K562 (cell line): ENCODE data around the gene IGF2BP1. TPM values are rescaled to one million over a fixed set of nuclear protein-coding genes. Genes with fewer than 3 reads are reported as not detected.

Experiments
- ATAC-seq: fragments of 200-7000 bp; cut with Tn5 transposase; 3 replicates; pipeline ENCODE4 v1.9.1; 2020; ENCODE audit warnings: moderate library complexity
- BruUV-seq: library from RNA; stranded (reverse); fragments of 400-500 nt; replicated peaks from 2 replicates; lab custom pipeline; 2021; lab: Mats Ljungman, UMichigan
- CTCF ChIA-PET: fragments of 300-600 bp; formaldehyde crosslinking; extraction: SDS; loops from one replicate; lab custom pipeline; 2021; ENCODE audit warnings: low intra/inter-chr PET ratio; lab: Yijun Ruan, JAX
- POLR2A ChIA-PET: fragments of 300-600, 350-650 bp; sonication (Branson Sonifier 250); formaldehyde crosslinking; extraction: SDS; loops from one replicate; lab custom pipeline; 2021; ENCODE audit warnings: antibody characterized with exemption, inconsistent platforms; lab: Yijun Ruan, JAX
- DNase-seq, 4 experiments: peaks; one replicate each; pipeline versions ENCODE4 v3.0.0 to v3.0.0-alpha.2; 2011 to 2018; ENCODE audit warnings: low spot score in 3 of 4, mixed read lengths in 3 of 4; ENCODE audit errors: extremely low read depth in 1 of 4
- FAIRE-seq: peaks from 2 replicates; lab custom pipeline; 2011; peaks lifted over from hg19 to GRCh38; lab: Jason Lieb, UNC
- H2AFZ ChIP-seq: 2 replicates; pipeline ENCODE4 v1.6.0; 2011; ENCODE audit warnings: low read depth, low read length, control low read depth, inconsistent platforms
- H3K27ac ChIP-seq: fragments of 200-600 bp; 3 replicates; pipeline ENCODE4 v1.8.0; 2011; ENCODE audit warnings: low read depth, mild to moderate bottlenecking, control low read depth, inconsistent platforms, low read length, moderate library complexity, mixed read lengths; ENCODE audit errors: extremely low read depth
- H3K27me3 ChIP-seq, 2 experiments: fragments of 300-600 bp in 1 of 2; 2 replicates in 1 of 2; 3 replicates in 1 of 2; pipeline versions ENCODE4 v1.6.0 to v1.8.0; 2011; ENCODE audit warnings: inconsistent platforms in 2 of 2, low read length in 2 of 2, mild to moderate bottlenecking in 1 of 2, mixed read lengths in 1 of 2, moderate library complexity in 1 of 2; ENCODE audit not compliant: control insufficient read depth in 2 of 2, insufficient read depth in 2 of 2
- H3K36me3 ChIP-seq: fragments of 300-600 bp; 3 replicates; pipeline ENCODE4 v1.8.0; 2011; ENCODE audit warnings: mild to moderate bottlenecking, low read length, inconsistent platforms; ENCODE audit not compliant: control insufficient read depth, insufficient read depth
- H3K4me1 ChIP-seq, 2 experiments: fragments of 200-600 bp in 1 of 2; replicated peaks in 1 of 2; 2 replicates in 1 of 2; 3 replicates in 1 of 2; pipeline versions ENCODE4 v1.5.1 to v1.8.0; 2011; ENCODE audit warnings: inconsistent platforms in 2 of 2, low read length in 2 of 2, mild to moderate bottlenecking in 1 of 2, mixed read lengths in 1 of 2, moderate library complexity in 1 of 2; ENCODE audit not compliant: control insufficient read depth in 2 of 2, insufficient read depth in 2 of 2
- H3K4me2 ChIP-seq: 2 replicates; pipeline ENCODE4 v1.6.1; 2011; ENCODE audit warnings: low read length, control low read depth, inconsistent platforms, mixed read lengths; ENCODE audit not compliant: insufficient read depth
- H3K4me3 ChIP-seq: fragments of 200-600 bp; sonication (generic), shearing (Covaris generic); 2 replicates; pipeline ENCODE4 v1.5.1; 2016; ENCODE audit warnings: control low read depth, inconsistent platforms
- H3K79me2 ChIP-seq: fragments of 200-600 bp; 3 replicates; pipeline ENCODE4 v1.8.0; 2011; ENCODE audit warnings: low read length, inconsistent platforms; ENCODE audit not compliant: control insufficient read depth, insufficient read depth
- H3K9ac ChIP-seq, 2 experiments: 2 replicates each; pipeline versions ENCODE4 v1.6.0 to v1.6.1; 2011; ENCODE audit warnings: low read depth in 2 of 2, low read length in 2 of 2, control low read depth in 1 of 2, inconsistent platforms in 1 of 2, mild to moderate bottlenecking in 1 of 2, mixed read lengths in 1 of 2; ENCODE audit not compliant: insufficient read depth in 1 of 2
- H3K9me1 ChIP-seq: one replicate; pipeline ENCODE4 v1.6.0; 2011; ENCODE audit warnings: inconsistent platforms, mild to moderate bottlenecking, low read length, moderate library complexity; ENCODE audit not compliant: control insufficient read depth, insufficient read depth
- H3K9me3 ChIP-seq: replicated peaks from 2 replicates; pipeline ENCODE4 v1.5.1; 2011; ENCODE audit warnings: low read depth, low read length, inconsistent platforms; ENCODE audit not compliant: control insufficient read depth, insufficient read depth
- H4K20me1 ChIP-seq: replicated peaks from 2 replicates; pipeline ENCODE4 v1.6.1; 2011; ENCODE audit warnings: low read length, inconsistent platforms, mixed read lengths; ENCODE audit not compliant: control insufficient read depth, insufficient read depth
- NFIC ChIP-seq: fragments of 450-650 bp; IDR thresholded peaks from 2 replicates; pipeline ENCODE4 v1.6.1; 2017; ENCODE audit warnings: mild to moderate bottlenecking, inconsistent platforms
- PKNOX1 ChIP-seq: fragments of 450-650 bp; IDR thresholded peaks from 2 replicates; pipeline ENCODE4 v1.6.1; 2016
- POLR2G ChIP-seq: fragments of 200-400 bp; formaldehyde crosslinking; IDR thresholded peaks from 2 replicates; pipeline ENCODE4 v1.6.1; 2017; ENCODE audit warnings: low read depth, mild to moderate bottlenecking, antibody characterized with exemption, low read length, moderate library complexity
- WGBS: fragments of 100-300 bp; shearing (Covaris generic); methylation state at CpG from one replicate; pipeline ENCODE4 v1.1.6; 2016; ENCODE audit warnings: low coverage, mixed read lengths; ENCODE audit not compliant: insufficient coverage; ENCODE audit errors: missing lambda C conversion rate; 5-methylcytosine and 5-hydroxymethylcytosine counted together
- in situ Hi-C: fragments of 300-500 bp; cut with MboI; formaldehyde crosslinking; loops from 4 replicates; pipeline ENCODE4 v1.15.0; 2018; ENCODE audit warnings: inconsistent platforms, mixed read lengths
- intact Hi-C: fragments of 100-400 bp; cut with micrococcal nuclease; formaldehyde crosslinking; loops from 2 replicates; pipeline ENCODE4 v1.14.2; 2022
- polyA plus RNA-seq, 8 experiments: library from polyadenylated mRNA; depleted of rRNA in 4 of 8; stranded (reverse) in 5 of 8; unstranded in 3 of 8; fragments of >200 nt; fragmentation: Nextera tagmentation in 2 of 8; fragmentation: Illumina TruSeq in 1 of 8; extraction: Ambion mirVana in 2 of 8; extraction: Trizol in 1 of 8; gene quantifications; 2 replicates each; pipeline versions ENCODE4 v1.2.1 to v1.2.3, GENCODE V29; 2011 to 2014; ENCODE audit warnings: inconsistent platforms in 1 of 8, missing spikeins in 1 of 8
- total RNA-seq, 7 experiments: library from RNA; depleted of rRNA in 6 of 7; stranded (reverse); fragments of >200 nt in 6 of 7; fragmentation: Illumina TruSeq in 2 of 7; extraction: Trizol in 2 of 7; gene quantifications; 2 replicates each; pipeline versions ENCODE4 v1.2.1 to v1.2.3, GENCODE V29; 2011 to 2021; ENCODE audit warnings: low replicate concordance in 1 of 7
- TF ChIP-seq, protein P1 (sequence below): sonication (generic); formaldehyde crosslinking; IDR thresholded peaks from 2 replicates; pipeline ENCODE4 v1.4.0; 2020; ENCODE audit warnings: mild to moderate bottlenecking, missing genetic modification reagents

IGF2BP1 gene
- total and polyA plus RNA-seq, 9 of the 15 experiments (the other 6 are each of a cell fraction or from before 2014, with no cell fraction given), result 13.0 to 318 (median 53.6) TPM

DNA sequence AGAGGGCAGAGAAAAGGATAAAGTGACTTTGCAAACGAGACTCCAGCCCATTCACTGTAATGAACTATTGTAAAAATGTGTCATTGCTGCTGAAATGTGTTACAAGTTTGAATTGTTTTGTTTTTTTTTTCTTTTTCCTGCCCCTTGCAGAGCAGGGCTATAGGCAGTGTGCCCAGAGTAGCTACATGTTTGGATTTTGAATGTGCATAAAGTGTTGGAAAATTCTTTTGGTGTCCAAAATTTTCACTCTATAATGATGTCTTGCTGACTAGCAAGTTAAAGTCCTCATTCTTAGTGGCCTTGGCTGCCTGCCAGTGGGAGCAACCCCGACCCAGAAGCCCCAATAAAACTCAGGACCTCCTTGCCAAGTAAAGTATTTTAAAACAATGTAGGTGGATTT, 66.5 kb downstream of the IGF2BP1 start:
- ChIA-PET POLR2A (interaction anchor here (0.9 kb wide), 1 partner anchor 11 kb away, joined by 3 read pairs; no protein-coding TSS in a partner anchor), CTCF (no interaction called here)
- Histone ChIP-seq H3K79me2 (no peaks in the 10 kb centered on the region), H4K20me1 (no peaks in the 10 kb centered on the region), H3K9ac (no peak overlapping the region), H3K4me2 (no peak overlapping the region), H3K4me3 (no peak overlapping the region), H3K9me3 (no peaks in the 10 kb centered on the region), H3K4me1 (no peaks in the 10 kb centered on the region), H3K36me3 (no peaks in the 10 kb centered on the region; the same call in 2 of the 3 replicates), H3K9me1 (no peaks in the 10 kb centered on the region), H2AFZ (no peak overlapping the region), H3K27ac (no peak overlapping the region), H3K27me3 (peaks cover 5 to 15% of the 10 kb centered on the region in 2 experiments; a peak in 3 of 5 replicates)
- in situ Hi-C loops (no loop called here), intact Hi-C loops (no loop called here)
- WGBS, result 0% methylated on average over 2 of the region's 2 CpGs
- FAIRE-seq, result peak; percentile 11
- no peak for ATAC-seq
- no peak for DNase-seq
- BruUV-seq, result no TSS peak
- TF ChIP-seq, protein P1, sequence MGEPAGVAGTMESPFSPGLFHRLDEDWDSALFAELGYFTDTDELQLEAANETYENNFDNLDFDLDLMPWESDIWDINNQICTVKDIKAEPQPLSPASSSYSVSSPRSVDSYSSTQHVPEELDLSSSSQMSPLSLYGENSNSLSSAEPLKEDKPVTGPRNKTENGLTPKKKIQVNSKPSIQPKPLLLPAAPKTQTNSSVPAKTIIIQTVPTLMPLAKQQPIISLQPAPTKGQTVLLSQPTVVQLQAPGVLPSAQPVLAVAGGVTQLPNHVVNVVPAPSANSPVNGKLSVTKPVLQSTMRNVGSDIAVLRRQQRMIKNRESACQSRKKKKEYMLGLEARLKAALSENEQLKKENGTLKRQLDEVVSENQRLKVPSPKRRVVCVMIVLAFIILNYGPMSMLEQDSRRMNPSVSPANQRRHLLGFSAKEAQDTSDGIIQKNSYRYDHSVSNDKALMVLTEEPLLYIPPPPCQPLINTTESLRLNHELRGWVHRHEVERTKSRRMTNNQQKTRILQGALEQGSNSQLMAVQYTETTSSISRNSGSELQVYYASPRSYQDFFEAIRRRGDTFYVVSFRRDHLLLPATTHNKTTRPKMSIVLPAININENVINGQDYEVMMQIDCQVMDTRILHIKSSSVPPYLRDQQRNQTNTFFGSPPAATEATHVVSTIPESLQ, result no peak
- peak; percentile 66 for TF ChIP-seq NFIC

GRCh38 chr17:49067163-49067562, 70.0 kb downstream of the IGF2BP1 start:
- ChIA-PET POLR2A (interaction anchor here (0.6 kb wide), 1 partner anchor 44 kb away, joined by 3 read pairs; no protein-coding TSS in a partner anchor), CTCF (no interaction called here)
- no TSS peak for BruUV-seq
- no peak overlapping the region for H3K4me3 ChIP-seq
- no peaks in the 10 kb centered on the region for H3K9me3 ChIP-seq
- H3K9ac ChIP-seq, result no peak overlapping the region
- no peaks in the 10 kb centered on the region for H4K20me1 ChIP-seq
- no peaks in the 10 kb centered on the region for H3K9me1 ChIP-seq
- WGBS, result 5% methylated on average over 8 of the region's 8 CpGs
- no peak overlapping the region for H3K4me2 ChIP-seq
- H3K27ac ChIP-seq, result no peak overlapping the region
- no peak for ATAC-seq
- FAIRE-seq, result no peak
- no peaks in the 10 kb centered on the region for H3K79me2 ChIP-seq
- TF ChIP-seq POLR2G (no peak), PKNOX1 (peak; percentile 87)
- peaks cover 9 to 15% of the 10 kb centered on the region in 2 experiments; a peak in 3 of 5 replicates for H3K27me3 ChIP-seq
- H2AFZ ChIP-seq, result no peak overlapping the region
- in situ Hi-C loops (no loop called here), intact Hi-C loops (no loop called here)
- no peaks in the 10 kb centered on the region for H3K36me3 ChIP-seq
- no peak for DNase-seq
- H3K4me1 ChIP-seq, result no peaks in the 10 kb centered on the region
